T1000 (cell line): ENCODE results near the gene SHMT1.

Experiments used
- DNase-seq: peaks from one replicate; lab custom pipeline; 2025; ENCODE audit warnings: mixed read lengths; lab: John Stamatoyannopoulos, UW

The SHMT1 gene

GRCh38 chr17:18281788-18282187, 81.6 kb downstream of the SHMT1 start:
- no peak for DNase-seq

- no peak for DNase-seq
Measured at GRCh38 chr17:18280766-18281371, 82.5 kb downstream of the SHMT1 start.

GRCh38 chr17:18280249-18280648, 83.1 kb downstream of the SHMT1 start:
- no peak for DNase-seq

- no peak for DNase-seq
Measured at GRCh38 chr17:18278867-18279266, 84.5 kb downstream of the SHMT1 start.
